AG10803 (cell line): ENCODE measurements around the gene RABGAP1.

ENCODE experiments used
- DNase-seq: peaks from one replicate; pipeline ENCODE4 v3.0.0; 2010; ENCODE audit warnings: low read depth
- H3K4me3 ChIP-seq: 2 replicates; pipeline ENCODE4 v1.5.1; 2011; ENCODE audit warnings: mild to moderate bottlenecking, low read length, control low read depth
- TF ChIP-seq, protein P1 (sequence below): conservative IDR thresholded peaks from 2 replicates; pipeline ENCODE4 v1.5.1; 2011; ENCODE audit warnings: mild to moderate bottlenecking, low read length, control low read depth, inconsistent platforms

Gene RABGAP1

GRCh38 chr9:123149067-123149466 is 208.2 kb downstream of the RABGAP1 start:
- no peak for DNase-seq

DNA sequence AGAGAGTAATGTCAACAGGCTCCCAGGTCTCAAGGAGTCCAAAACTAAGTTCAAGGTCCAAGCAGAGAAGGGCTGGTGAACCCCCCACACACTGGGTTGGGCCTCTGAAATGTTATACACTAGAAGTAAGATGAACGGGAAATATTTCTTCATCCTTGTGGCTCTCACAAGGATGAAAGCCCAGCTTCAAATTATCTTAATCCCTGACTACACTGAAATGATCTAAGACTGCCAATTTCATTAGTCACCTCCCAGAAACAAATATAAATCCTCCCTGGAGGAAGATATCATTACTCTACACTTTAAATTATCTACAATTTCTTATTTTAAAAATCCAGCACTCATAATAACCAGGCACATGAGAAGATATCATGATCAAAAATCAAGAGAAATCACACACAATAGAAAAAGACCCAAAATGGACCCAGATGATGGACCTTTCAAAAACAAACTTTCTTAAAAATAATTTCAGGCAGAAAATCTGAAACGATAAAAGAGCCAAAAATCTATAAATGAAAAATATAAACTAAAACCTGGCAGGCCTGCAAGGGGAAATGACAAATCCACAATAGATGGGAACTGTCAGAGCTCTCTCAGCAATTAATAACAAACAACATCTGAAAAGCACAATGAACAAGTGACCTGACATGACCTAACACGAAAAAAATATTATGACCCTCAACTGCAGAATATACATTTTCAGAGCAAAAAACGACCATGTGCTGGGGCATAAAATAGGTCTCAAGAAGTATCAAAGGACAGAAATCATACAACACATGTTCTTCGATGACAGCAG is 210.1 kb downstream of the RABGAP1 start:
- no peak overlapping the region for H3K4me3 ChIP-seq
- TF ChIP-seq, protein P1, sequence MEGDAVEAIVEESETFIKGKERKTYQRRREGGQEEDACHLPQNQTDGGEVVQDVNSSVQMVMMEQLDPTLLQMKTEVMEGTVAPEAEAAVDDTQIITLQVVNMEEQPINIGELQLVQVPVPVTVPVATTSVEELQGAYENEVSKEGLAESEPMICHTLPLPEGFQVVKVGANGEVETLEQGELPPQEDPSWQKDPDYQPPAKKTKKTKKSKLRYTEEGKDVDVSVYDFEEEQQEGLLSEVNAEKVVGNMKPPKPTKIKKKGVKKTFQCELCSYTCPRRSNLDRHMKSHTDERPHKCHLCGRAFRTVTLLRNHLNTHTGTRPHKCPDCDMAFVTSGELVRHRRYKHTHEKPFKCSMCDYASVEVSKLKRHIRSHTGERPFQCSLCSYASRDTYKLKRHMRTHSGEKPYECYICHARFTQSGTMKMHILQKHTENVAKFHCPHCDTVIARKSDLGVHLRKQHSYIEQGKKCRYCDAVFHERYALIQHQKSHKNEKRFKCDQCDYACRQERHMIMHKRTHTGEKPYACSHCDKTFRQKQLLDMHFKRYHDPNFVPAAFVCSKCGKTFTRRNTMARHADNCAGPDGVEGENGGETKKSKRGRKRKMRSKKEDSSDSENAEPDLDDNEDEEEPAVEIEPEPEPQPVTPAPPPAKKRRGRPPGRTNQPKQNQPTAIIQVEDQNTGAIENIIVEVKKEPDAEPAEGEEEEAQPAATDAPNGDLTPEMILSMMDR = no peak
- DNase-seq = peak; percentile 5

More at GRCh38 chr9:123149067-123149466, 208.2 kb downstream of the RABGAP1 start:
- H3K4me3 ChIP-seq = no peak overlapping the region
- TF ChIP-seq, protein P1 = no peak
